ENCODE measurements around the gene HMGB4.

The HMGB4 gene

GRCh38 chr1:33848205-33848937 lies 15.5 kb upstream of the HMGB4 start:
- Histone ChIP-seq H3K36me3 (ENCODE audit: control insufficient read depth, low read depth, low read length) (peaks cover 3% of the 10 kb centered on the region), H3K27ac (ENCODE audit: low read length) (no peak overlapping the region), H3K9ac (ENCODE audit: low read length) (no peak overlapping the region), H3K9me3 (ENCODE audit: control insufficient read depth, low read depth, low read length) (no peaks in the 10 kb centered on the region), H3K4me1 (ENCODE audit: control insufficient read depth, low read depth, low read length) (peaks cover 24% of the 10 kb centered on the region), H3K4me3 (ENCODE audit: low read length) (no peak overlapping the region), H3K27me3 (ENCODE audit: control insufficient read depth, insufficient read depth, low read length) (no peaks in the 10 kb centered on the region)

DNA sequence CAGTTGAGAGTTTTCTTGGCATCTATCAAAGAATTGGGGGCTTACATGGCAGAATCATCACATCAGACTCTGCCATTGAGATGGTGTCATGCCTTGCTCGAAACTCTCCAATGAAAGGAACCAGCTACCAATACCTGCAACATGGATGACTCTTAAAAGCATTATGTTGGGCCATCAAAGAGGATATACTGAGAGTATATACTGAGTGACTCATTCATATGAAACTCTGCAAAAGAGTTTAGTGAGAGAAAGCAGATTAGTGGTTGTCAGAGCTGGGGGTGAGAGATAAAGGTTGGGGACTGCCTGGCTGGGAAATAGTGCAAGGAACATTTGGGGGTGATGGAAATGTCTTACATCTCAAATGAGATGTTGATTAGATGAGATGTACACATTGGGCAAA lies 14.7 kb upstream of the HMGB4 start:
- no peaks in the 10 kb centered on the region for H3K9me3 ChIP-seq (ENCODE audit: control insufficient read depth, low read depth, low read length)
- H3K27me3 ChIP-seq (ENCODE audit: control insufficient read depth, insufficient read depth, low read length): no peaks in the 10 kb centered on the region
- H3K36me3 ChIP-seq (ENCODE audit: control insufficient read depth, low read depth, low read length): peaks cover 3% of the 10 kb centered on the region
- H3K27ac ChIP-seq (ENCODE audit: low read length): no peak overlapping the region
- peaks cover 24% of the 10 kb centered on the region for H3K4me1 ChIP-seq (ENCODE audit: control insufficient read depth, low read depth, low read length)
- no peak overlapping the region for H3K4me3 ChIP-seq (ENCODE audit: low read length)
- H3K9ac ChIP-seq (ENCODE audit: low read length): no peak overlapping the region

- Histone ChIP-seq H3K4me3 (ENCODE audit: low read length) (no peak overlapping the region), H3K9ac (ENCODE audit: low read length) (no peak overlapping the region), H3K27me3 (ENCODE audit: control insufficient read depth, insufficient read depth, low read length) (no peaks in the 10 kb centered on the region), H3K36me3 (ENCODE audit: control insufficient read depth, low read depth, low read length) (peaks cover 3% of the 10 kb centered on the region), H3K4me1 (ENCODE audit: control insufficient read depth, low read depth, low read length) (peaks cover 24% of the 10 kb centered on the region), H3K9me3 (ENCODE audit: control insufficient read depth, low read depth, low read length) (no peaks in the 10 kb centered on the region), H3K27ac (ENCODE audit: low read length) (no peak overlapping the region)
These were observed 13.4 kb upstream of the HMGB4 start for GRCh38 chr1:33850481-33850880.

- no peak overlapping the region for H3K4me3 ChIP-seq (ENCODE audit: low read length)
- no peaks in the 10 kb centered on the region for H3K27me3 ChIP-seq (ENCODE audit: control insufficient read depth, insufficient read depth, low read length)
- no peak overlapping the region for H3K9ac ChIP-seq (ENCODE audit: low read length)
- H3K9me3 ChIP-seq (ENCODE audit: control insufficient read depth, low read depth, low read length): no peaks in the 10 kb centered on the region
- H3K27ac ChIP-seq (ENCODE audit: low read length): no peak overlapping the region
- peaks cover 24% of the 10 kb centered on the region for H3K4me1 ChIP-seq (ENCODE audit: control insufficient read depth, low read depth, low read length)
- no peaks in the 10 kb centered on the region for H3K36me3 ChIP-seq (ENCODE audit: control insufficient read depth, low read depth, low read length)
These were observed 11.2 kb upstream of the HMGB4 start for GRCh38 chr1:33852711-33853110.

- Histone ChIP-seq H3K27me3 (ENCODE audit: control insufficient read depth, insufficient read depth, low read length) (no peaks in the 10 kb centered on the region), H3K4me3 (ENCODE audit: low read length) (no peak overlapping the region), H3K36me3 (ENCODE audit: control insufficient read depth, low read depth, low read length) (no peaks in the 10 kb centered on the region), H3K9me3 (ENCODE audit: control insufficient read depth, low read depth, low read length) (no peaks in the 10 kb centered on the region), H3K4me1 (ENCODE audit: control insufficient read depth, low read depth, low read length) (peaks cover 19% of the 10 kb centered on the region), H3K27ac (ENCODE audit: low read length) (no peak overlapping the region), H3K9ac (ENCODE audit: low read length) (no peak overlapping the region)
These were observed 10.4 kb upstream of the HMGB4 start for GRCh38 chr1:33853431-33853830.

GRCh38 chr1:33854091-33854490 lies 9.8 kb upstream of the HMGB4 start:
- H3K27me3 ChIP-seq (ENCODE audit: control insufficient read depth, insufficient read depth, low read length): no peaks in the 10 kb centered on the region
- no peak overlapping the region for H3K9ac ChIP-seq (ENCODE audit: low read length)
- no peak overlapping the region for H3K27ac ChIP-seq (ENCODE audit: low read length)
- peaks cover 13% of the 10 kb centered on the region for H3K4me1 ChIP-seq (ENCODE audit: control insufficient read depth, low read depth, low read length)
- H3K36me3 ChIP-seq (ENCODE audit: control insufficient read depth, low read depth, low read length): no peaks in the 10 kb centered on the region
- H3K4me3 ChIP-seq (ENCODE audit: low read length): no peak overlapping the region
- no peaks in the 10 kb centered on the region for H3K9me3 ChIP-seq (ENCODE audit: control insufficient read depth, low read depth, low read length)

- H3K4me3 ChIP-seq (ENCODE audit: low read length): no peak overlapping the region
- no peaks in the 10 kb centered on the region for H3K4me1 ChIP-seq (ENCODE audit: control insufficient read depth, low read depth, low read length)
- no peaks in the 10 kb centered on the region for H3K9me3 ChIP-seq (ENCODE audit: control insufficient read depth, low read depth, low read length)
- no peaks in the 10 kb centered on the region for H3K36me3 ChIP-seq (ENCODE audit: control insufficient read depth, low read depth, low read length)
- no peaks in the 10 kb centered on the region for H3K27me3 ChIP-seq (ENCODE audit: control insufficient read depth, insufficient read depth, low read length)
- no peak overlapping the region for H3K27ac ChIP-seq (ENCODE audit: low read length)
- H3K9ac ChIP-seq (ENCODE audit: low read length): no peak overlapping the region
These were observed 3.2 kb upstream of the HMGB4 start for GRCh38 chr1:33860671-33861070.

- Histone ChIP-seq H3K9me3 (ENCODE audit: control insufficient read depth, low read depth, low read length) (no peaks in the 10 kb centered on the region), H3K9ac (ENCODE audit: low read length) (no peak overlapping the region), H3K27me3 (ENCODE audit: control insufficient read depth, insufficient read depth, low read length) (no peaks in the 10 kb centered on the region), H3K36me3 (ENCODE audit: control insufficient read depth, low read depth, low read length) (no peaks in the 10 kb centered on the region), H3K27ac (ENCODE audit: low read length) (no peak overlapping the region), H3K4me1 (ENCODE audit: control insufficient read depth, low read depth, low read length) (peaks cover 7% of the 10 kb centered on the region), H3K4me3 (ENCODE audit: low read length) (no peak overlapping the region)
These were observed 846 bp downstream of the HMGB4 start for GRCh38 chr1:33864460-33865389.

DNA sequence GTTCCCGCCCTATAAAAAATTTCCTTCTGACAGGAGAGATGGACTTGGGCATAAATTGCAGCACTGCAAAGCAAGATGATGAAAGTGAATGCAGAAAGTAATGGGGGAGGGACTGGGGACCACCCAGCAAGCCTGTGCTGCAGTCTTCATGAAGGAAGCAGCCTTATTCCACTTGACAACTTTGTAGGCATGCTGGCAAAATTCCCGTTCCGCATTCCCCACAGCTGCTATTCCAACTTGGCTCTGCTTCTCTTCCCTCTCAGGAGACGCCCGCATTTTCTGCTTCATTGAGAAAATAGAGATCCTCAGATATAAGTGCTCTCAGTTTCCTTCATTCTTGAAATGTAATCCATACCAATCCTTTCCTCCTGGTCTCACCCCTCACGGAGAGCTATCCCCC lies 2.4 kb downstream of the HMGB4 start:
- no peaks in the 10 kb centered on the region for H3K27me3 ChIP-seq (ENCODE audit: control insufficient read depth, insufficient read depth, low read length)
- no peak overlapping the region for H3K9ac ChIP-seq (ENCODE audit: low read length)
- no peak overlapping the region for H3K4me3 ChIP-seq (ENCODE audit: low read length)
- no peak overlapping the region for H3K27ac ChIP-seq (ENCODE audit: low read length)
- no peaks in the 10 kb centered on the region for H3K36me3 ChIP-seq (ENCODE audit: control insufficient read depth, low read depth, low read length)
- peaks cover 7% of the 10 kb centered on the region for H3K4me1 ChIP-seq (ENCODE audit: control insufficient read depth, low read depth, low read length)
- H3K9me3 ChIP-seq (ENCODE audit: control insufficient read depth, low read depth, low read length): no peaks in the 10 kb centered on the region

DNA sequence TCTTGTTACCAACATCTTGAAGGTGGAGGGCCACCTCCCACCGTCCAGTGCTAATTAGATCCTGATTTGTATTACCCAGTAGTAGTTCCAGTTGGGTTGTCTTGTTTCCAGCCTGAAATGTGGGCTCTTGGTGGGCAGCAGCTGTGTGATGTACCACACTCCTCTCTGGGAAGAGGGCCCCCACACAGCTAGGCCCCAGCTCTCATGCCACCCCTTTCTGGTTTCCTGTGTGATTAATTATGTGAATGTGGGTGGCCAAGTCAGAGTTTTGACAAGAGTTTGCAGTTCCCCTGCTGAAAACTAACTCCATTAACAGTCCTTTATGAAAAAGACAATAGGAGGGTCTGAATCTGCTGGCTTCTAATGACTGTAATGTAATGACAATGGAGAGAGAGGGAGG lies 3.8 kb downstream of the HMGB4 start:
- Histone ChIP-seq H3K9me3 (ENCODE audit: control insufficient read depth, low read depth, low read length) (no peaks in the 10 kb centered on the region), H3K4me3 (ENCODE audit: low read length) (no peak overlapping the region), H3K27ac (ENCODE audit: low read length) (no peak overlapping the region), H3K27me3 (ENCODE audit: control insufficient read depth, insufficient read depth, low read length) (no peaks in the 10 kb centered on the region), H3K4me1 (ENCODE audit: control insufficient read depth, low read depth, low read length) (peaks cover 7% of the 10 kb centered on the region), H3K9ac (ENCODE audit: low read length) (no peak overlapping the region), H3K36me3 (ENCODE audit: control insufficient read depth, low read depth, low read length) (no peaks in the 10 kb centered on the region)

- no peak overlapping the region for H3K4me3 ChIP-seq (ENCODE audit: low read length)
- H3K27ac ChIP-seq (ENCODE audit: low read length): no peak overlapping the region
- H3K9me3 ChIP-seq (ENCODE audit: control insufficient read depth, low read depth, low read length): no peaks in the 10 kb centered on the region
- no peak overlapping the region for H3K9ac ChIP-seq (ENCODE audit: low read length)
- H3K36me3 ChIP-seq (ENCODE audit: control insufficient read depth, low read depth, low read length): no peaks in the 10 kb centered on the region
- no peaks in the 10 kb centered on the region for H3K27me3 ChIP-seq (ENCODE audit: control insufficient read depth, insufficient read depth, low read length)
- H3K4me1 ChIP-seq (ENCODE audit: control insufficient read depth, low read depth, low read length): peaks cover 4% of the 10 kb centered on the region
These were observed 8.4 kb downstream of the HMGB4 start for GRCh38 chr1:33872275-33872674.
